ENCODE measurements around the gene NDUFAF5. TPM values are rescaled to one million over a fixed set of nuclear protein-coding genes. Genes with fewer than 3 reads are reported as not detected.
"Not testable (repeated sequence)": the region's sequence is repeated elsewhere in the genome, so short reads cannot be mapped to it uniquely, and the experiment has no call there.

The NDUFAF5 gene
- total RNA-seq = 10 to 100 TPM; 25.5 to 28.6 (median 26.4) TPM

- Mint-ChIP-seq H3K4me1 (ENCODE audit: low read depth) (peaks cover 51% of the 10 kb centered on the region), H3K36me3 (ENCODE audit: insufficient read depth) (peaks cover 30% of the 10 kb centered on the region), H3K9me3 (no peaks in the 10 kb centered on the region), H3K4me3 (peak within 1 kb of the TSS; percentile 94), H3K27me3 (ENCODE audit: low read depth) (no peaks in the 10 kb centered on the region)
- ATAC-seq (peak; percentile 96 to 97), DNase-seq (peak; percentile 87)
These were observed at the start of gene NDUFAF5, which contains the start of gene ESF1 for GRCh38 chr20:13784893-13785715. Gene NDUFAF5 (plus strand): TSS chr20:13785028. CDS start chr20:13785069, 41 bp downstream. Gene ESF1 (minus strand): TSS chr20:13784919. CDS start chr20:13783140, 1,779 bp downstream.

DNA sequence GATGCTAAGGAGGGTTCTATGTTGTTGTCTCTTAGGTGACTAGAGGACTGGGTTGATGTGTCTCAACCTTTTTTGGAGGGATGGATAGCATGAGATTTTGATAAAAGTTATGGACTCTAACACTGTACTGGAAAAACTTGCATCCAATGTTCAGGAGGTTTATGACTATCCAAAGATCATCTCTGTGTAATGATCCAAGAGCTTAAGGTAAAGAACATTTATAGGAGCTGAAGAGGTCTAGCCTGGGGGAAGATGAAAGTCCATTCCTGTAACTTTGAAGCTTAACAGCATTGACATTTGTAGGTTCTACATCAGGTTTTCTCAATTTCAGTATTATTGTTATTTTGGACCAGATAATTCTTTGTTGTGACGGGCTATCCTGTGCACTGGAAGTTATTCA is 49.0 kb upstream of the NDUFAF5 start:
- H3K4me3 Mint-ChIP-seq = no peak overlapping the region
- peaks cover 5% of the 10 kb centered on the region for H3K9me3 Mint-ChIP-seq
- no peaks in the 10 kb centered on the region for H3K27me3 Mint-ChIP-seq (ENCODE audit: low read depth)
- DNase-seq (no peak), ATAC-seq (no peak)
- no peaks in the 10 kb centered on the region for H3K4me1 Mint-ChIP-seq (ENCODE audit: low read depth)
- H3K36me3 Mint-ChIP-seq (ENCODE audit: insufficient read depth) = peaks cover 43% of the 10 kb centered on the region

GRCh38 chr20:13736436-13737191 is 48.2 kb upstream of the NDUFAF5 start:
- peaks cover 49% of the 10 kb centered on the region for H3K36me3 Mint-ChIP-seq (ENCODE audit: insufficient read depth)
- ATAC-seq (no peak), DNase-seq (no peak)
- no peaks in the 10 kb centered on the region for H3K27me3 Mint-ChIP-seq (ENCODE audit: low read depth)
- H3K4me3 Mint-ChIP-seq = no peak overlapping the region
- H3K4me1 Mint-ChIP-seq (ENCODE audit: low read depth) = no peaks in the 10 kb centered on the region
- peaks cover 9% of the 10 kb centered on the region for H3K9me3 Mint-ChIP-seq

DNA sequence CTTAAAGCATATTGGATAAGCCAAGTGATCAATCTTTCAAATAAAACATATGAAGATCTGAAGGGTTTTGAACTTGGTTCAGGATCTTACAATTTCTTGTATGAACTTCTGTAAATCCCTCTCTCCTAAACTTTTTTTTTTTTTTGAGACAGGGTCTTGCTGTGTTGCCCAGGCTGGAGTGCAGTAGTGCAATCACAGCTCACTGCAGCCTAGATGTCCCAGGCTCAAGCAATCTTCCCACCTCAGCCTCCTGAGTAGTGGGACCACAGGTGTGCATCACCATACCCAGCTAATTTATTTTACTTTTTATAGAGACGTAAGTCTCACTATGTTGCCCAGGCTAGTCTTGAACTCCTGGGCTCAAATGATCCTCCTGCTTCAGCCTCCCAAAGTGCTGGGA is 46.6 kb upstream of the NDUFAF5 start:
- H3K36me3 Mint-ChIP-seq (ENCODE audit: insufficient read depth) = peaks cover 49% of the 10 kb centered on the region
- not testable (repeated sequence) for H3K9me3 Mint-ChIP-seq; ATAC-seq; DNase-seq; H3K27me3 Mint-ChIP-seq (ENCODE audit: low read depth); H3K4me1 Mint-ChIP-seq (ENCODE audit: low read depth); H3K4me3 Mint-ChIP-seq

DNA sequence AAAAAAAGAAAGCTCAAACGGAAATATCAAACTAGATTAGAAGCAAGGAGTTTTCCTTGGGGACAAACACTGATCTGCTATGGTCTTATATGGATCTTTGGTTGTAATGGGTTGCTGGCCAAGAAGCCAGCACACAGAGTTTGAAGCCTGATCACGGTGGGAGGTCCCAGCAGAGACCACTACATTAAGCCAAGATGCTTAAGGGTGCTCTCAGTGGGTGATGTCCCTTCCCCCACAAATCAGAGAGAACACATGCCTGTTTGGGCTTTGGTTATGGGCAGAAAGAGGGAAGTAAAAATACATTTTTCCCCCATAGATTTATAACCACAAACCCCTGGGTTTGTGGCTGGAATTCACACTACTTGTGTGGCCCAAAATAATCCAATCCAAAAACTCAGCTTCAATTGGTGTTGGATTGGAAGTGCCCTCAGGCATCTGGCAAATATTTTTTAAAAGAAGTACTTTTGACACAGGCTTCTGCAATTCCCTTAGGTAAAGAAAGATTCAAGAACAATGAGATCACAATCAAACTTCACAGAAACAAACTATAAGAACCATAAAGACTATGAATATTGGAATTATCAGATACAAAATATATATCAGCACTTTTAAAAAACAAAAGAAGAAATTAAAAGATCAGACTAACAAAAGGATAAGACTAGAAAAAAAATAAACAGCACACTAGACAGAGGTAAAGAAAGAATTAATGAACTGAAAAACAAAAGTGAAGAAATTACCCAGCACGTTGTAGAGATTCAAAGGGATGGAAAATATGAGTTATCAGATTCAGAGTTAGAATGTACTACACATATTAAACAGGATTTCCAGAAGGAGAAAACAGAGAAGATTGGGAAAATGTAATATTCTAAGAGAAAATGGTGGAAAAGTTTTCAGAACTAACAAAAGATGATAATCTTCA is 44.8 kb upstream of the NDUFAF5 start:
- peaks cover 51% of the 10 kb centered on the region for H3K36me3 Mint-ChIP-seq (ENCODE audit: insufficient read depth)
- no peaks in the 10 kb centered on the region for H3K4me1 Mint-ChIP-seq (ENCODE audit: low read depth)
- no peak for ATAC-seq
- no peak for DNase-seq
- peaks cover 9% of the 10 kb centered on the region for H3K9me3 Mint-ChIP-seq
- no peaks in the 10 kb centered on the region for H3K27me3 Mint-ChIP-seq (ENCODE audit: low read depth)
- no peak overlapping the region for H3K4me3 Mint-ChIP-seq

DNA sequence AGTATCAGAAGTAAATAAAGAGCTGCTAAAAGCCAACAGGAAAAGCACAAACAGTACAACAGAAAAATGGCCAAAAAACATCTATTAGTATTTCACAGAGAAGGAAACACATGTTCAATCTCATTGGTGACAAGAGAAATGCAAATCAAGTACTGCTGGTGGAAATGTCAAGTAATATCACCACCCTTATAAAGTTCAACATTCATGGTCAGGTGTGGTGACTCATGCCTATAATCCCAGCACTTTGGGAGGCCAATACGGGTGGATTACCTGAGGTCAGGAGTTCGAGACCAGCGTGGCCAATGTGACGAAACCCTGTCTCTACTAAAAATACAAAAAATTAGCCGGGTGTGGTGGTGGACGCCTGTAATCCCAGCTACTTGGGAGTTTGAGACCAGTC is 42.9 kb upstream of the NDUFAF5 start:
- DNase-seq (no peak), ATAC-seq (no peak)
- Mint-ChIP-seq H3K4me3 (no peak overlapping the region), H3K9me3 (peaks cover 9% of the 10 kb centered on the region), H3K4me1 (ENCODE audit: low read depth) (no peaks in the 10 kb centered on the region), H3K36me3 (ENCODE audit: insufficient read depth) (peaks cover 52% of the 10 kb centered on the region), H3K27me3 (ENCODE audit: low read depth) (no peaks in the 10 kb centered on the region)

DNA sequence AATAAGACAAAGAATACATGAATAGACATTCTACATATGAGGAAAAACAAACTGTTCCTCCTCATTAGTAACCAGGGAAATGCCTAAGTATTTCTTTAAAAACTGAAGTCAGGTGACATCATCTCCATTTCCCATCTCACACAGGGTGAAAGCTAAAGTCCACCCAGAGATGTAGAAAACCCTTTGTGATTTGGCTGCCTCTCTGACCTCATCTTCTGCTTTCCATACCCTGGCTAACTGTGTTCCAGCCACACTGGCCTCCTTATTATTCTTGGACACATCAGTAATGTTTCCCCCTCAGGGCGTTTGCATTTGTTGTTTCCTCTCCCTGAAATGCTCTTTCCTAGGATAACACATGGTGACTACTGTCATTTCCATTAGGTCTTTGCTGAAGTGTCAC is 40.5 kb upstream of the NDUFAF5 start:
- Mint-ChIP-seq H3K9me3 (peaks cover 9% of the 10 kb centered on the region), H3K4me1 (ENCODE audit: low read depth) (no peaks in the 10 kb centered on the region), H3K36me3 (ENCODE audit: insufficient read depth) (peaks cover 49% of the 10 kb centered on the region), H3K4me3 (no peak overlapping the region), H3K27me3 (ENCODE audit: low read depth) (no peaks in the 10 kb centered on the region)
- ATAC-seq = no peak
- no peak for DNase-seq

- H3K4me1 Mint-ChIP-seq (ENCODE audit: low read depth) = no peaks in the 10 kb centered on the region
- H3K27me3 Mint-ChIP-seq (ENCODE audit: low read depth) = no peaks in the 10 kb centered on the region
- DNase-seq (no peak), ATAC-seq (no peak)
- no peak overlapping the region for H3K4me3 Mint-ChIP-seq
- peaks cover 42% of the 10 kb centered on the region for H3K36me3 Mint-ChIP-seq (ENCODE audit: insufficient read depth)
- peaks cover 5% of the 10 kb centered on the region for H3K9me3 Mint-ChIP-seq
These were observed 39.0 kb upstream of the NDUFAF5 start for GRCh38 chr20:13745784-13746183.

DNA sequence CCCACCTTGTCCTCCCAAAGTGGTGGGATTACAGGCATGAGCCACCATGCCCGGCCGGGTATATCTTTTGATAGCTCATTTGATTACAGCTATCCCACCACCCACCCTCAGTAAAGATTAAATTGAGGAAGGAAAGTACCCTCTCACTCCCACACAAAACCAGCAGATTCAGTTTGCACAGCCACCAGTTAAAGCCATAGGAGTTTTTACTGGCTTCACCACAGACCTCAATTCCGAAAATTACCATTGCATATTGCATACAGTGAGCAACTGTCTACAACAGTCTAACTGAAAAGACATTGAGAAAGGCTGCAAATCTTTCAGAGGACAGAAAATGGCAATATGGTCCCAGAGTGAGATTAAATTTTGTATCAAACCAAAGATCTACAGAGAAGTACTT is 35.0 kb upstream of the NDUFAF5 start:
- H3K9me3 Mint-ChIP-seq = no peaks in the 10 kb centered on the region
- DNase-seq (no peak), ATAC-seq (no peak)
- H3K27me3 Mint-ChIP-seq (ENCODE audit: low read depth) = no peaks in the 10 kb centered on the region
- peaks cover 18% of the 10 kb centered on the region for H3K36me3 Mint-ChIP-seq (ENCODE audit: insufficient read depth)
- no peak overlapping the region for H3K4me3 Mint-ChIP-seq
- H3K4me1 Mint-ChIP-seq (ENCODE audit: low read depth) = no peaks in the 10 kb centered on the region

DNA sequence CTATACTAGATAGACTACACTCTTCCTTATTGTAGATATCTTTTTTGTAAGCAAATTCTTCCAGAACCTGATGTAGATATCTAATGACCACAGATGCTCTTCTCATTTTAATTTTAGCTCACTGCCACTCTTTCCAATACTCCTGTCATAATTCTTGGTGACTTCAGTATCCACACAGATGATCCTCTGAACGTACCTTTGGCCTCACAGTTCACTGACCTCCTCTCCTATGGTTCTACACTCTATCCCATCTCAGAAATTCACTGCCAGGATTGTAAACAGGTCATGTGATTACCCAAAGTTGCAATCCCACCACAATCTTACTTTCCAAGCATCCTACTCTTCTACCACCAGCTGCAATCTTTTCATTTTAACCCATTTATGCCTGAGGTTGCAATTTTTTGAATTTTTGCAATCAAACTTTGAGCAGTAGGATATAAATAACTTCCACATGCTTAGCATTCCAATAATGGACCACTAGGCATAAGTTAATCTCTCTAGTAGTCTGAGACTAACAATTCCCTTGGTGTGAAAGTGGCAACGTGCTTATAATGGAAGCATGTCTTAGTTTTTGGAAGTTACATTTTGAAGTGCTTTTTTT is 31.3 kb upstream of the NDUFAF5 start:
- DNase-seq (no peak), ATAC-seq (no peak)
- Mint-ChIP-seq H3K4me1 (ENCODE audit: low read depth) (no peaks in the 10 kb centered on the region), H3K4me3 (no peak overlapping the region), H3K9me3 (no peaks in the 10 kb centered on the region), H3K36me3 (ENCODE audit: insufficient read depth) (peaks cover 22% of the 10 kb centered on the region), H3K27me3 (ENCODE audit: low read depth) (no peaks in the 10 kb centered on the region)

DNA sequence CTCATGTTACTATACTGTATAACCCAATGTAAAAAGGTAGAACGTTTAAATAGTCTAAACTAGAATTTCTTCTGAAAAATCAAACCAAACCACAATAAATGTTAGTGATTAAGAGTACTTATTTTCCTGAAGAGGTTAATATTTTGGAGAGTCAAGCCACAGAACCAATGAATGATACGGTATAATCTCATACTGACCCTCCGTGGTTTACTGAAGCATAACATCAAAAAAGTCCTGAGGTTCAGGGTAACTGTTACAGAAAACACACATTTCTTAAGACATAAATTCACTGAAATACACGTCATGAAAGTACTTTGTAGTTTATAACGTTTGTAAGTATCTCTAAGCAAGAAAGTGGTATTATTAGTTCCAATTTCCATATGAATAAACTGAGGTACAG is 29.0 kb upstream of the NDUFAF5 start:
- Mint-ChIP-seq H3K36me3 (ENCODE audit: insufficient read depth) (peaks cover 25% of the 10 kb centered on the region), H3K9me3 (no peaks in the 10 kb centered on the region), H3K27me3 (ENCODE audit: low read depth) (no peaks in the 10 kb centered on the region), H3K4me1 (ENCODE audit: low read depth) (no peaks in the 10 kb centered on the region), H3K4me3 (no peak overlapping the region)
- ATAC-seq = no peak
- no peak for DNase-seq

DNA sequence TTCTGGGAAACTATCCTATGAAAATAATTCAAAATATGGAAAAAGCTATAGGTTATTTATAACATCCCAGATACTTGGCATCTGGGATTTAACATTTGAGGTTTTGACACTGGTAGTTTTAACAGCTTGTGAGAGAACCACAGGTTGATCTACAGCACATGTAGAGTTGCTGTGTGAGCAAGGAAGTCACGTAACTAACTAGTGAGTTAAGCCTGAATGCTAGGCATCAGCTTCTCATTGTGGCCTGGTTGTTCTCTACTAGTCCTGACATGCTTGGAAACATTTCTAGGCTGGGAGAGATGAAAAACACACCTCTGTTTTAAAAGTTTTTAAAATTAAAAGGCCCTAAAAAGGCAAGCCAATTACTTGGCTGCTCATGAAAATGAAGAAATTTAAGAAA is 28.3 kb upstream of the NDUFAF5 start:
- ATAC-seq (no peak), DNase-seq (no peak)
- H3K9me3 Mint-ChIP-seq = no peaks in the 10 kb centered on the region
- peaks cover 20% of the 10 kb centered on the region for H3K36me3 Mint-ChIP-seq (ENCODE audit: insufficient read depth)
- no peaks in the 10 kb centered on the region for H3K27me3 Mint-ChIP-seq (ENCODE audit: low read depth)
- H3K4me3 Mint-ChIP-seq = no peak overlapping the region
- H3K4me1 Mint-ChIP-seq (ENCODE audit: low read depth) = no peaks in the 10 kb centered on the region

GRCh38 chr20:13758884-13759283 is 25.9 kb upstream of the NDUFAF5 start:
- Mint-ChIP-seq H3K4me3 (no peak overlapping the region), H3K4me1 (ENCODE audit: low read depth) (no peaks in the 10 kb centered on the region), H3K36me3 (ENCODE audit: insufficient read depth) (peaks cover 20% of the 10 kb centered on the region), H3K9me3 (no peaks in the 10 kb centered on the region), H3K27me3 (ENCODE audit: low read depth) (no peaks in the 10 kb centered on the region)
- DNase-seq (no peak), ATAC-seq (no peak)

Measured in activated T-cell treated with anti-CD3 and anti-CD28 coated beads, Interleukin-2, amount 50 U/mL, for 4 hours (primary cell).